ENCODE measurements around the gene WDR62.

The WDR62 gene

DNA sequence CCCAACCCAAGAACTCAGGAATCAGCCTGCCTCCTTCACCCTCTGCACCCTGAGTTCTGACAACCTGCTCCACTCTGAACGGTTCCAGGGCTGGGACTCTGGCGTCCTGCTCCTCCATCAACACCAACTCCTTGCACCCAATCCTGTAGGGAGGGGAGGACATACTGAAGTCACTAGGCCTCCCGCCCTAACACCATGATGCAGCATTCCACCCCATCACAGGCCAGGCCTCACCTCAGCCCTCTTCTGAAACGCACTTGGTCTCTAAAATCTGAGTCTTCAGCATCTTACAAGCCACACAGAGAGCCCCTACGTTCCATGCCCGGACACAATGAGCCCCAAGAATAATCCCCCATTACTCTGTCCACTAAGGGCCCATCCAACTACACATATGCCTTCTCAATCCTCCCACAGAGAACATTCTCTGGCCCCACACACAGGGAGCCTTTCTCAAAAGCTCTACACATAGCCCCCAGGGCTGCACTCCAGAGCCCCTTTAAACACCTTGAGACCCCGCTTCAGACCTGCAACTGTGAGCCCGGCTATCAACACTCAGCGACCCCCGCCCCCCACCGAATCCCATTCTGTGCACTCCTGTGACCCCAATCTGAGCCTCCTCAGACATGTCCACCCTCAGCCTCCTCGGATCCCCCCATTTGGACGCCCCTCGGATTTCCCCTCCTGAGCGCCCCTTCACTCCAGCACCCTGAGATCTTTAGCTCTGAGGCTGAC is 41.3 kb upstream of the WDR62 start:
- TF ChIP-seq, protein P1, sequence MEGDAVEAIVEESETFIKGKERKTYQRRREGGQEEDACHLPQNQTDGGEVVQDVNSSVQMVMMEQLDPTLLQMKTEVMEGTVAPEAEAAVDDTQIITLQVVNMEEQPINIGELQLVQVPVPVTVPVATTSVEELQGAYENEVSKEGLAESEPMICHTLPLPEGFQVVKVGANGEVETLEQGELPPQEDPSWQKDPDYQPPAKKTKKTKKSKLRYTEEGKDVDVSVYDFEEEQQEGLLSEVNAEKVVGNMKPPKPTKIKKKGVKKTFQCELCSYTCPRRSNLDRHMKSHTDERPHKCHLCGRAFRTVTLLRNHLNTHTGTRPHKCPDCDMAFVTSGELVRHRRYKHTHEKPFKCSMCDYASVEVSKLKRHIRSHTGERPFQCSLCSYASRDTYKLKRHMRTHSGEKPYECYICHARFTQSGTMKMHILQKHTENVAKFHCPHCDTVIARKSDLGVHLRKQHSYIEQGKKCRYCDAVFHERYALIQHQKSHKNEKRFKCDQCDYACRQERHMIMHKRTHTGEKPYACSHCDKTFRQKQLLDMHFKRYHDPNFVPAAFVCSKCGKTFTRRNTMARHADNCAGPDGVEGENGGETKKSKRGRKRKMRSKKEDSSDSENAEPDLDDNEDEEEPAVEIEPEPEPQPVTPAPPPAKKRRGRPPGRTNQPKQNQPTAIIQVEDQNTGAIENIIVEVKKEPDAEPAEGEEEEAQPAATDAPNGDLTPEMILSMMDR (conservative IDR thresholded peaks at IDR 0.05; ENCODE audit: low read depth, low read length): no peak
- H3K4me3 ChIP-seq (ENCODE audit: low read length): peak overlapping the region; percentile 97
- no peak for DNase-seq (ENCODE audit: low read depth)

DNA sequence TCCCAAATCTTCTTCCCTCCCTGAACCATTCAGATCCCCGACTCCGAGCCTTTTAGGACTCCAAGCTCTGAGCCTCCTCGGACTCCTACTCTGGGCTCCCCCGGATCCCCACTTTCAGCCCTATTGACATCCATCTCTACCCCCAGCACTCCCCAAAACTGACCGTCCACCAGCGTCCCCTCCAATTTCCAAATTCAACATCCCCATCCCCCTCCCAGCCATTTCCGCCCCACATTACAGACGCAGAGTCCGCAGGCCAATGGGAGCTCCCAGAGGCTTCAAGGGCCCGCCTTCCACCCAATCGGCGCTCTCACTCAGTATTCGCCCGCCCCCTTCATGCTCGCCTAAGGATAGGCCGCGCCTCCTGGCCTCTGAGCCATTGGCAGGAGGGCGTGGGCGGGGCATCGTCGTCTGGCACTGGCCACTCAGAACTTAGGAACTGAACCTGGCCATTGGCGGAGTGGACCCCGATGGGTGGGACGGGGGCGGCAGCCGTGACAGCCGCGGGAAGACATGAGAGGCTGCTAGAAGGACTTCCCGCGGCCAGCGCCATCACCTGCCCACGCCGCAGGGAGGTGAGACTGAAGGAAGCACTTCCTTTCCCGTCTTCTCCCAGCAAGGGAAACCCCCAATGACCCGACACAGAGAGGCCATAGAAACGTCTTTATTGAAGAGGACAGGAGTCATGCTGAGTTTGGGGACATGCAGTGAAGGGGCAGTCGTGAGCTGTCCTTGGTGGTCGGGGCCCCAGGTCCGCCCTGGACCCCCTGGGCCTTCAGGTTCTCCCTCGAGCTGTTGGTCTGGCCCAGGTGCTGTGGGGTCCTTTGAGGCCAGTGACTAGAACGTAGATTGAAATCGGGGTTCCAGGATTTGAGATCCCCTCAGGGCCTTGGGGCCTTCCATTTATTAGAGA is 40.4 kb upstream of the WDR62 start, which contains the start of gene ALKBH6:
Gene ALKBH6 (minus strand): TSS at position 202 of the 913 bp plus-strand sequence. CDS start 816 bp downstream, outside the sequence.
- peak within 1 kb of the TSS; percentile 97 for H3K4me3 ChIP-seq (ENCODE audit: low read length)
- DNase-seq (ENCODE audit: low read depth): peak; percentile 92
- TF ChIP-seq, protein P1 (conservative IDR thresholded peaks at IDR 0.05; ENCODE audit: low read depth, low read length): no peak

DNA sequence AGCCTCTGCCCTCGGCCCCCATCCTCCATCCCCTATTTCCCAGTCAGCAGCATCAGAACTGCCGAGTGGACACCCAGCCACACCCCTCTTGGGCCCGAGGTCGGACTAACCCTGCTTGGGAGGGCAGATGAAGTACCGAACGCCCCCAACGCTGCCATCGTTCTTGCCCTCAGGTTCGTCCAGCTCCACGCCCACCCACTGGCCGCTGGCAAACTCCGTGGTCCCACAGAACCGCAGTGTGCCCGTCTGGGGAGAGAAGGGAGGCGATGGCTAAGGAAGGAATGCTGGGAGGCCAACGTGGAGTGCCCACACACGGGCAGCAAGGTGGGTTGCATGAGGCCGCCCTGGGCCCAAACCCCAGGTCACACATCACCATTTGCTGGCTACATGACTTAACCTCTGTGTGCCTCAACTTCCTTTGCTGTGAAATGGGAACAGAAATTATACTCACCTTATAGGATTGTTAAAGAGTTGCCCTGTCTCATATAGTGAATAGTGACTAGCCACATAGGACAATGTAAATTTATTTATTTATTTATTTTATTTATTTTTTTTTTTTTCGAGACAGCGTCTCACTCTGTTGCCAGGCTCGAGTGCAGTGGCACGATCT is 35.5 kb upstream of the WDR62 start:
- TF ChIP-seq, protein P1 (conservative IDR thresholded peaks at IDR 0.05; ENCODE audit: low read depth, low read length): no peak
- H3K4me3 ChIP-seq (ENCODE audit: low read length): no peak overlapping the region

DNA sequence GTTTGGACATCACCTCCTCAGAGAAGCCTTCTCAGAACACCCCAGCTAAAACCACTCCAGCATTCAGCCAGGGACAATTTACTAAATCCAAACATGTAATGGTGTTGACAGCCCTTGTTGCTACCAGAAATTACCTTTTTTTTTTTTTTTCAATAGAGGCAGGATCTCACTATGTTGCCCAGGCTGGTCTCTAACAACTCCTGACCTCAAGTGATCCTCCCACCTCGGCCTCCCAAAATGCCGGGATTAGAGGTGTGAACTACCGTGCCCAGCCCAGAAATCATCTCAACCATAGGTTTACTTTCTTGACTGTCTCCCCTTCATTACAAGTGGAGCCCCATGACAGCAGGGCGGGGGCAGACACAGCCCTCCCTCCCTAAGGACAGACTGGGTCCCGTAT is 31.3 kb upstream of the WDR62 start:
- TF ChIP-seq, protein P1 (conservative IDR thresholded peaks at IDR 0.05; ENCODE audit: low read depth, low read length): no peak
- DNase-seq (ENCODE audit: low read depth): no peak
- no peak overlapping the region for H3K4me3 ChIP-seq (ENCODE audit: low read length)

More for the DNA sequence above, 35.5 kb upstream of the WDR62 start:
- no peak for DNase-seq (ENCODE audit: low read depth)

DNA sequence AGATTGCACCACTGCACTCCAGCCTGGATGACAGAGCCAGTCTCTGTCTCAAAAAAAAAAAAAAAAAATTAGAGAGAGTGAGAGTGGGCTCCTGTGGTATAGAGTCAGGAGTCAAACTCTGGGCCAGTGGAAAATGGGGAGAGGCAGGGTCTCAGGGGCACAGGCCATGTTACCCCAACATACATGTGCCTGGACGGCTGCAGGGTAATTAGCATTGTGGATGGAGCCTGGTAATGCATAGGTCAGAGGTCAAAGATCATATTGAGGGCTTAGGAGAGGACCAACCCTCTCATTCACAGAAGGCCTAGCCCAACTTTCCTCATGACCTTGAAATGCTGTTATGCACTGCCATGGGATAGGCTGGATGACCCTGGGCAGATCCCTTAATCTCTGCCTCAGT is 29.2 kb upstream of the WDR62 start:
- TF ChIP-seq, protein P1 (conservative IDR thresholded peaks at IDR 0.05; ENCODE audit: low read depth, low read length): no peak
- no peak for DNase-seq (ENCODE audit: low read depth)
- H3K4me3 ChIP-seq (ENCODE audit: low read length): no peak overlapping the region

DNA sequence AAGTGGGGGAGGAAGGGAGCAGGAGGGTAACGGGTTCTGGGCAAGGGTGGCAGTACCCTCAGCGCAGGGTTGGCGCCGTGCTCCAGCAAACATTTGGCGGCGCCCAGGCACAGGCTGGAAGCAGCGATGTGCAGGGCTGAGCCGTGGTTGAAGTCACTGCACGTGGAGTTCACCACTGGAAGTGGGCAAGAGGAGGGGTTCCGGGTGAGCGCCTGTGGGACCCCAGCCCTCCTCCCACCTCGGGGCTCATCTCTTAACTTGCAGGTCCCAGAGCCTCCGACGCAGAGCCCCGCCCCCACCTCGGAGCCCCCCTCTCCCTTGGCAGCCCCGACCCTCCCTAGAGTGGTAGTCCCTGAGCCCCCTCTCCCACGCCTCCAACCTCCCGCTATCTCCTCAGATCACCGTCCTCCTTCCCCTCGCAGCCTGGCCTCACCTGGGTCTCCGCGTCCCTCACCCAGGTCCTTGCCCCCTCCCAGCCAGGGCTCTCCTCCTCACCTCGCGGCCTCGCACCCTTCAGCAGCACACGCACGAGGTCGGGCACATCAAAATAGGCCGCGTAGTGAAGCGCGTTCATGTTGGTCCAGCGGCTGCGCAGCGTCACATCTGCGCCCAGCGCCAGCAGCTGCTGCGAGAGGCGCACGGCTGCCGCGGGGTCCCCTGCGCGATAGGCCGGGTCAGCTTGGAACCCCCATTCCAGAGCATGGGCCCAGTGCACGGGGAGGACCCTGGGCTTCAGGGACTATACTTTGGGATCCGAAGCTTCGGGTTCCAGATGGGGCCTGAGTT is 28.4 kb upstream of the WDR62 start:
- no peak overlapping the region for H3K4me3 ChIP-seq (ENCODE audit: low read length)
- TF ChIP-seq, protein P1 (conservative IDR thresholded peaks at IDR 0.05; ENCODE audit: low read depth, low read length): no peak
- no peak for DNase-seq (ENCODE audit: low read depth)
